HG03571 (cell line): Measurements from ENCODE around the gene DLX3.
"Not testable (repeated sequence)": the region's sequence is repeated elsewhere in the genome, so short reads cannot be mapped to it uniquely, and the experiment has no call there.

ENCODE experiments used
- ATAC-seq: cut with Tn5 transposase; IDR thresholded peaks from one replicate; pipeline ENCODE4 v1.9.1; 2021; ENCODE audit not compliant: unreplicated experiment

The DLX3 gene

GRCh38 chr17:49995055-49995738, at the start of gene DLX3:
TSS of gene DLX3 (minus strand) at chr17:49995224. CDS start at chr17:49994998, 226 bp downstream.
- ATAC-seq = no peak

DNA sequence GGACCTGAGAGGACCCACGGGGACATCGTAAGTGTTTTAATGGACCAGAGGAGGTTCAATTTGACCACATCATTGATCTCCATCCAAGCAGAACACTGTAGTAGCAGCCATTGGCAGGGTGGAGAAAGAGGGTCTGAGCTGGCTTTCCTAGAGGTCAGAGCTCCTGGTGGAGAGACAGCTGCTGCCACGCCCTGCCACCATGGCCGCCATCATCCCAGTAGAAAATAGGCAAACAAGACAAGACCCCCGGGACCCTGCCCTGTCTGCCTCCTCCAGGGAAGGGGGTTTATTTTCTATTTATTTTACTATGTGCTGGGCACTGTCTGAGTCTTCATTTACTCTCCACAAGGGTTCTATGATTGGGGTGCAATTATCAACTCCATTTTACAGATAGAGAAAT, 49.5 kb upstream of the DLX3 start:
- ATAC-seq = no peak

GRCh38 chr17:50043290-50044148, 48.5 kb upstream of the DLX3 start:
- no peak for ATAC-seq

DNA sequence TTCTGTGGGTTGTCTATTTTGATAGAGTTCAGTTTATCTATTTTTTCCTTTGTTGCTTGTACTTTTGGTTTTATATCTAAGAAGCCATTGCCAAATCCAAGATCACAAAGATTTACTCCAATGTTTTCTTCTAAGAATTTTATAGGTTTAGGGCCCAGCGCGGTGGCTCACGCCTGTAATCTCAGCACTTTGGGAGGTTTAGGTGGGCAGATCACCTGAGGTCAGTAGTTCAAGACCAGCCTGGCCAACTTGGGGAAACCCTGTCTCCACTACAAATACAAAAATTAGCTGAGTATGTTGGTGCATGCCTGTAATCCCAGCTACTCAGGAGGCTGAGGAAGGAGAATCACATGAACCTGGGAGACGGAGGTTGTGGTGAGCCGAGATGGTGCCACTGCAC, 47.2 kb upstream of the DLX3 start:
- ATAC-seq = no peak

DNA sequence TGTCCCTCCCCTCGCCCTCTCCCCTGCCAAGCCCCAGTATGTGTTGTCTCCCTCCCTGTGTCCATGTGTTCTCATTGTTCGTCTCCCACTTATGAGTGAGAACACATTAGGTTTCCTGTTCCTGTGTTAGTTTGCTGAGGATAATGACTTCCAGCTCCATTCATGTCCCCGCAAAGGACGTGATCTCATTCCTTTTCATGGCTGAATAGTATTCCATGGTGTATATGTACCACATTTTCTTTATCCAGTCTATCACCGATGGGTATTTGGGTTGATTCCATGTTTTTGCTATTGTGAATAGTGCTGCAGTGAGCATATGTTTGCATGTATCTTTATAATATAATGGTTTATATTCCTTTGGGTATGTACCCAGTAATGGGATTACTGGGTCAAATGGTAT, 45.5 kb upstream of the DLX3 start:
- not testable (repeated sequence) for ATAC-seq

DNA sequence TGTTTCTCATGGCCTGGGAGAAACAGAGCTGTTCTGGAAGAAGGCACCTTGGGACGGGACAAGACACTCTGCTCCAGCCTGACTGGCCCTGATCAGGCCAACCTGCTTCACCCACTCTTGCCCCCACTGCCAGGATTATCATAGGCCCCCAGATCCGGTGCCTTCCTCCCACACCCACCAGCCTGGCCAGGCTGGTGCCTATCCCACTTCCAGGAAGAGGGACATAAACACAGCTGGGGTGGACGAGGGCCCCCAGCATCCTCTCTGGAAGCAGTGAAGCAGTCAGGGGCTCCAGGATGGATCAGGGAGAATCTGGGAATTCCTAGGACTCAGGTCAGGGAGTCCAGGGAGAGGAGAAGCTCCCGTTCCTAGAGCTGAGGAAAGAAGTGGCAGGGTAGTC, 44.0 kb upstream of the DLX3 start:
- no peak for ATAC-seq

DNA sequence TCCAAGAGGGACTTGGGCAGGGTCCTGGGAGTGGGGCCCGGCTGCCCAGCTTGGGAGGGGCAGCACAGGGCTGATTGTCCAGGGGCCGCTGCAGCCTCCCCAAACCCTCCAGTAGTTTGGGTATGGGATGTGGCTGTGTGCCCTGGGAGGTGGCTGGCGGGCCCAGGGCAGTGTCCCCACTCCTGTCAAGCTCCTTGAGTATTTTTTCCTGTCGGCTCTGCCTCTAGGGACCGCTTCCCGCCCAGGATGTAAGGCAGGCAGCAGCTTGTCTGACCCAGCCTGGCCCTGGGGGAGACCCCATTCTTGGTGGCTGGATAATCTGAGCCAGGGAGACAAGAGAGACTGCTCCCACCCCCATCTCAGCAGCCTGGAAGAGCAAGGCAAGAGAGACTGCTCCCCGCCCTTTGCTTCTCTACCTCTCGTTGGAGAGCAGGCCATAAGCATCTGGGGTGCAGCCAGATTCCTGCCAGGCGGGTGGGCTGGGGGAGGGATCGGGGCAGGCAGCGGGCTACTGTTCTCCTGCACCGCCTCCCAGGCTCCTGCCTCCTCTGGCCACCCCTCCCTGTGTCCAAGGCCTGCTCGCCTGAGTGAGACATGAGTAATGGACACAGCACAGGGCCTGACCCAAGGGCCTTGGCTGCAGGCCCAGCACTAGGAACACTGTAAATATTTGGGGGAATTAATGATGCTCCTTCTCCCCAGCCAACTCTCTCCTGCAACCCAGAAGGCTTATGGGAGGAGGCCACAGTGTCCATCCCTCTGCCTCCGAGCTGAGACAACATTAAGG, 42.5 kb upstream of the DLX3 start:
- no peak for ATAC-seq

DNA sequence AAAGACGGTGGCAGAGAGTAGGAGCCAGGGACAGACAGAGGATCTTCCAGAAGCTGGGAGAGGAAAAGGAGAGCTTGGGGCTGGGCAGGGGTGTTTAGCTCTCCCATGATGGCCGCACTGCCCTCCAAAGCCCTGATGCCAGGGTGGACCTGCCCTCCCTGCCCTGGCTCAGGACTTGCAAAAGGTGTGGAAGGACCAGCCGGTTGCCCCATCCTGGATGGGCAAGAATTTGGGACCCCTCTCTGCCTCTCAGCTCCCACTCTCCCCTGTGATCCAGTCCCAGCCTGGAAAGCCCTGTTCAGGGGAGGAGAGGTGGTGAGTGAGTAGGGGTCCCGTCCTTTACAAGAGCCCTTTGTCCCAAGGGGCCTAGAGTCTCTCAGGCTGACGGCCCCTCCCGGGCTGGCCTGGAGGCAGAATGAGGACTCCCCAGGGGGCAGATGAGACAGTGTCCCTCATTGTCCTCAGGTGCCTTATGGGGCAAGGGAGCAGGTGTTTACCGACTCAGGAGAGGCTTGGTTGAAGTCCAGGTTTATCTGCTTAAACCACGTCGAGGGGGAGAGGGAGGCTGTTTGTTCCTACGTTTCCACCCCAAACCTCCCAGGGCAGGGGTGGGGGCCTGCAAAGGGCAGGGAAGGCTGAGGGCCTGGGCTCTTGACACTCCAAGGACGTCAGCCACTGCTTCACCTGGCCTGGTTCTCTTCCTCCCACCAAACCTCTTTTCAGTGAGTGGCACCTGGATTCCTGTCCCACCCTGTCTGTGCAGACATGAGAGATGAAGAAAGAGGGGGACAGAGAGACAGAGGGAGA, 41.6 kb upstream of the DLX3 start:
- no peak for ATAC-seq

DNA sequence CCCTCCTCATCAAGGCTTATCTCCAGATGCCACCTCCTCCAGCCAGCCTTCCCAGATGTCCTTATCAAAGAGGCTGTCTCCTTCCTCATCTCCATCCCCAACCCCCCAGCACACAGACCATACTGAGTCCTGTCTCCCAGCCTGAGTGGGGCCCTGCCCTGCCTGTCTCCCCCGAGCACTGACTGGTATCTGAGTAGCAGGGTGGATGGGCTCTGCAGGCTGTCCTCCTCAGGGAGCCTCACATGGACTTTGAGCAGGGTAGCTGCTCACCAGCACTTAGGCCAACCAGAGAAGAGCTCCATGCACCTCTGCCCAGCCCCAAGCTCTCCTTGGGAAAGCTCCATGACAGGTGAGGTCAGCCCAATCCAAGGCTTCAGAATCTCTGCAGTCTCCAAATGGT, 40.9 kb upstream of the DLX3 start:
- no peak for ATAC-seq

- ATAC-seq = no peak
Observed at GRCh38 chr17:50035421-50035879, 40.4 kb upstream of the DLX3 start.

DNA sequence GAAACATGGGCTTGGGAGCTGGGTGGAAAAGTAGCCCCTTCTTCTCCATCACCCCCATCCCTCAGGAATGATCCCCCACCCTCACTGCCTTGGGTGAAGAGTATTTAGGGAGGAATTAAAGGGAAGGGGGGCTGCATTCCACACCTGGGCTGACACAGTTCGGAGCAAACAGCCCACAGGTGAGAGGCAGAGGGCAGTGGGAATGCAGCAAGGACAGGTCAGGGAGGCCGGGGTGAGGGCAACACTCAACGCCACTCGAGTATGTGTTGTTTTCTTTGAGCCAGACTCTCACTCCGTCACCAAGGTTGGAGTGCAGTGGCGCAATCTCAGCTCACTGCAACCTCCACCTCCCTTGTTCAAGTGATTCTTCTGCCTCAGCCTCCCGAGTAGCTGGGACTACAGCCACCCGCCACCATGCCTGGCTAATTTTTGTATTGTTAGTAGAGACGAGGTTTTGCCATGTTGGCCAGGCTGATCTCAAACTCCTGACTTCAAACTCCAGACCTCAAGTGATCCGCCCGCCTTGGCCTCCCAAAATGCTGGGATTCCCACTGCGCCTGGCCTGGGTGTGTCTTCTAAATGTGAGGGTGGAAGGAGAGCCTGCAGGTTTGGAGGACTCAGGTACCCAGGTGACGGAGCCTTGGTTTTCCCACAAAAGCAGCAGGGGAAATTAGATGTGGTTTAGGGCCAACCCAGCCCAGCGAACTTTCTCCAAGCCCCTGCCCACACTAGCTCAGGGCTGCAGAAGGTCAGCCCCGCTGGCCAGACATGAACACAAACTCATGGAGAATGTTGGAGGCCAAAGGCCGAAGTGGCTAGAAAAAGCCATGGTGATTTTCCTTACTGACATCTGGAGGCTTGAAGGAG, 39.7 kb upstream of the DLX3 start:
- ATAC-seq = no peak

DNA sequence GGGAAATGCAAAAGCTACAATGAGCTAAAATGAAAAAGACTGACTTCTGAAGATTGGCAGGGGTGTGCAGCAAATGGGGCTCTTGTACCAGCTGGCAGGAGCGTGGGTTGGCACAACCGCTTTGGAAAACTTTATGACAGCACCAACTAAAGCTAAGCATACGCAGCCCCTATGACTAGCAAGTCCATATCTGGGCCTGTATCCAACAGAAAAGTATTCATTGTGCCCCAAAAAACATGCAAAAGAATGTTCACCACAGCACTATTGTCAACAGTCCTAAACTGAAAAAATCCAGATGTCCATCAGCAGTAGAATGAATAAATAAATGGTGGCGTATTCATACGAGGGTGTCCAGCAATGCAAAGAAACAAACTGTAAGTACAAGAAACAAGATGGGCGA, 38.3 kb upstream of the DLX3 start:
- no peak for ATAC-seq

- no peak for ATAC-seq
Observed at GRCh38 chr17:50029185-50029584, 34.2 kb upstream of the DLX3 start.

DNA sequence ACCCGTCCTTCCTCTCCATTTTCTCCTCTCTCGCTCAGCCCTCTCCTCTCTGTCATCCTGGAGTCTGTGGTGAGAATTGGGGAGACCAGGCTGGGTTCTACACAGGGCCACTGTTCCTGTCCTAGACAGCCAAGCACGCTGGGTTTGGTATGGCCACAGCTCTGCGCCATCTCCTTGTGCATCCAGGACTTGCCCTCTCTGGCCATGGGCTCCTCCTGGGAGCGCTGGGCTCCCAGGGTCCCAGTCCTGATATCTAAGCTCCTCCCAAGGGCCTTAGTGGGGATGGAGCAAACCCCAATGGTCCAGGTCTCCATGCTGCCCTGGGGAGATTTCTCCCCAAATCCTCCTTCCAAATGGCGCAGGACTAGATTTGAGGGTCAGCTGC, 33.7 kb upstream of the DLX3 start:
- ATAC-seq = no peak

GRCh38 chr17:50027881-50028735, 33.1 kb upstream of the DLX3 start:
- no peak for ATAC-seq

- ATAC-seq = no peak
Observed at GRCh38 chr17:50027172-50027880, 32.3 kb upstream of the DLX3 start.

DNA sequence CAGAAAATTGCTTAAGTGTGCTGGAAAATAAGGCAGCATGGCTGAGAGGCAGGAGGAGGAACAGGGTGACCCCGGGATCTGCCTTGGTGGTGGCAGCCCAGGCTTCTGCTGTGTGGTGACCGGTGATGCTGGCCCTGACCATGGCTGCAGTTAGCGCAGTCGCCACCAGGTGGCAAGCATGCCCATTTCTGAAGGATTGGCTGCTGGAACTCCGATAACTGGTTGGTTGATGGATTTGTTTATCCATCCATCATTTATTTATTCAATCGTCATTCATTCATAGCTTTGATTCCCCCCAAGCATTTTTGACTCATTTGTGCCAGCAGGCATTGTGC, 31.8 kb upstream of the DLX3 start:
- ATAC-seq = no peak

DNA sequence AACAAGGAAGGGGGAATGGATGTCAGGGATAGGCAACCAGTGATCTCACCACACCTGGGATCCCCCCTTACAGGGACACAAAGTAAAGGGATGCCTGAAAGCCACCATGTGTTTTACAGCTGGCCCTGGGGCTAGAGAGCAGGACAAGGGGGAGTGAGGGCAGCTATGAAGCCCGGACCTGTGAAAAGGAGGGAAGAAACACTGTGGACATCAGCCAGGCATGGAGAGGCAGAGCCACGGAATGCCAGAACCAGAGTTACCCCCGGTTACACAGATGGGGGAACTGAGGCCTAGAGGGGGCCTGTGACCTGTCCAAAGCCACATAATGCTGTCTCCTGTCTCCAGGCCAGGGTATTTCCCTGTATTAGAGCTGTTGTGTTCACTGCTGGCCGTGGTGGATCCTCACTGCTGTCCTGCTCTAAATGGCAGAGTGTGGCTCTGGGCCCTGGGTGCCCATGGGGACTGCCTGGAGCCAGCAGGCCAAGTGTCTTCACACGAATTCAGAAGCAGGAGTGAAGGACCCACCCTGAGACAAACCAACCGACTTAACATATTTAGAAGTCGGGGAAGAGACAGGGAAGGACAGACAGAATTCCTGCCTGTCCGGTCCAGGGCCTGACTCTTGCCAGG, 31.1 kb upstream of the DLX3 start:
- no peak for ATAC-seq
